Panc1 (cell line): ENCODE data around the gene FOXP4. TPM values are rescaled to one million over a fixed set of nuclear protein-coding genes. Genes with fewer than 3 reads are reported as not detected.

ENCODE experiments used
- ATAC-seq: fragments of 200-7000 bp; cut with Tn5 transposase; 2 replicates; pipeline ENCODE4 v1.9.1; 2020; ENCODE audit warnings: mild to moderate bottlenecking, moderate library complexity
- BruUV-seq: library from RNA; stranded (reverse); fragments of 400-500 nt; replicated peaks from 2 replicates; lab custom pipeline; 2021; lab: Mats Ljungman, UMichigan
- CTCF ChIA-PET: fragments of 300-600 bp; sonication (Branson Sonifier 250); formaldehyde crosslinking; loops from one replicate; lab custom pipeline; 2022; ENCODE audit warnings: antibody characterized with exemption; lab: Charles Lee
- POLR2A ChIA-PET: fragments of 300-600 bp; sonication (Branson Sonifier 250); formaldehyde crosslinking; loops from one replicate; lab custom pipeline; 2022; ENCODE audit warnings: antibody characterized with exemption; lab: Charles Lee
- DNase-seq: peaks from one replicate; pipeline ENCODE4 v3.0.0-alpha.2; 2010; ENCODE audit warnings: low read depth, low spot score
- H3K27ac ChIP-seq: 2 replicates; pipeline ENCODE4 v1.5.1; 2011; ENCODE audit warnings: mild to moderate bottlenecking, low read length, inconsistent platforms
- H3K27me3 ChIP-seq: fragments of 200-500 bp; sonication (Bioruptor generic); 2 replicates; pipeline ENCODE4 v1.6.0; 2014; ENCODE audit warnings: low read length, inconsistent platforms; ENCODE audit not compliant: control insufficient read depth, insufficient read depth
- H3K36me3 ChIP-seq: fragments of 200-500 bp; sonication (Bioruptor generic); 2 replicates; pipeline ENCODE4 v1.5.1; 2014; ENCODE audit warnings: inconsistent platforms, mild to moderate bottlenecking, low read length, moderate library complexity; ENCODE audit not compliant: control insufficient read depth, insufficient read depth
- H3K4me1 ChIP-seq: 2 replicates; pipeline ENCODE4 v1.5.1; 2011; ENCODE audit warnings: inconsistent platforms, mild to moderate bottlenecking, low read length, moderate library complexity; ENCODE audit not compliant: control insufficient read depth, insufficient read depth
- H3K4me3 ChIP-seq, 2 experiments: 2 replicates each; pipeline ENCODE4 v1.5.1; 2011 to 2012; ENCODE audit warnings: low read depth in 2 of 2, low read length in 2 of 2, mild to moderate bottlenecking in 2 of 2, inconsistent platforms in 1 of 2, moderate library complexity in 1 of 2
- H3K9me3 ChIP-seq: fragments of 200-500 bp; sonication (Bioruptor generic); 2 replicates; pipeline ENCODE4 v1.5.1; 2014; ENCODE audit warnings: low read depth, mild to moderate bottlenecking, inconsistent platforms, low read length, moderate library complexity; ENCODE audit not compliant: control insufficient read depth, insufficient read depth
- POLR2AphosphoS5 ChIP-seq: IDR thresholded peaks from 2 replicates; pipeline ENCODE4 v1.6.1; 2012; ENCODE audit warnings: mild to moderate bottlenecking, low read depth, low read length, moderate library complexity
- SIN3A ChIP-seq: IDR thresholded peaks from 2 replicates; pipeline ENCODE4 v1.6.1; 2012; ENCODE audit warnings: low read depth, mild to moderate bottlenecking, low read length, moderate library complexity, borderline replicate concordance; ENCODE audit not compliant: insufficient read depth
- TCF7L2 ChIP-seq: IDR thresholded peaks from 2 replicates; pipeline ENCODE4 v1.6.1; 2011; ENCODE audit warnings: mild to moderate bottlenecking, low read depth, low read length, inconsistent platforms
- in situ Hi-C: cut with HindIII; loops from 2 replicates; pipeline ENCODE4 v1.10.0; 2016; ENCODE audit warnings: low sequenced_read_pairs, low pct_unique_long_range_greater_than_20kb
- intact Hi-C: fragments of 100-400 bp; cut with micrococcal nuclease; formaldehyde crosslinking; loops from one replicate; pipeline ENCODE4 v1.10.0; 2022; ENCODE audit not compliant: unreplicated experiment
- total RNA-seq: library from RNA; stranded (reverse); gene quantifications from one replicate; pipeline ENCODE4 v1.2.1, GENCODE V29; 2021; ENCODE audit not compliant: unreplicated experiment
- TF ChIP-seq, protein P1 (sequence below), 2 experiments: IDR thresholded peaks; 2 replicates each; pipeline ENCODE4 v1.6.1; 2011 to 2012; ENCODE audit warnings: low read depth in 2 of 2, control low read depth in 1 of 2, low read length in 1 of 2, mild to moderate bottlenecking in 1 of 2, moderate library complexity in 1 of 2; ENCODE audit not compliant: insufficient read depth in 1 of 2
- TF ChIP-seq, protein P2 (sequence below): fragments of 450-650 bp; IDR thresholded peaks from 2 replicates; pipeline ENCODE4 v1.5.1; 2017; ENCODE audit warnings: mild to moderate bottlenecking

The FOXP4 gene
- total RNA-seq, 1 experiment from 2014 or later: 30.4 TPM

GRCh38 chr6:41593406-41593805 lies 47.2 kb downstream of the FOXP4 start:
- CTCF ChIA-PET: no interaction called here
- BruUV-seq: no TSS peak
- no peaks in the 10 kb centered on the region for H3K4me1 ChIP-seq
- in situ Hi-C loops (no loop called here), intact Hi-C loops (loop anchor here (2.0 kb wide), 1 partner anchor 227 kb away; no protein-coding TSS in a partner anchor)
- POLR2A ChIA-PET: no interaction called here
- no peak overlapping the region for H3K27ac ChIP-seq
- TF ChIP-seq, protein P1, sequence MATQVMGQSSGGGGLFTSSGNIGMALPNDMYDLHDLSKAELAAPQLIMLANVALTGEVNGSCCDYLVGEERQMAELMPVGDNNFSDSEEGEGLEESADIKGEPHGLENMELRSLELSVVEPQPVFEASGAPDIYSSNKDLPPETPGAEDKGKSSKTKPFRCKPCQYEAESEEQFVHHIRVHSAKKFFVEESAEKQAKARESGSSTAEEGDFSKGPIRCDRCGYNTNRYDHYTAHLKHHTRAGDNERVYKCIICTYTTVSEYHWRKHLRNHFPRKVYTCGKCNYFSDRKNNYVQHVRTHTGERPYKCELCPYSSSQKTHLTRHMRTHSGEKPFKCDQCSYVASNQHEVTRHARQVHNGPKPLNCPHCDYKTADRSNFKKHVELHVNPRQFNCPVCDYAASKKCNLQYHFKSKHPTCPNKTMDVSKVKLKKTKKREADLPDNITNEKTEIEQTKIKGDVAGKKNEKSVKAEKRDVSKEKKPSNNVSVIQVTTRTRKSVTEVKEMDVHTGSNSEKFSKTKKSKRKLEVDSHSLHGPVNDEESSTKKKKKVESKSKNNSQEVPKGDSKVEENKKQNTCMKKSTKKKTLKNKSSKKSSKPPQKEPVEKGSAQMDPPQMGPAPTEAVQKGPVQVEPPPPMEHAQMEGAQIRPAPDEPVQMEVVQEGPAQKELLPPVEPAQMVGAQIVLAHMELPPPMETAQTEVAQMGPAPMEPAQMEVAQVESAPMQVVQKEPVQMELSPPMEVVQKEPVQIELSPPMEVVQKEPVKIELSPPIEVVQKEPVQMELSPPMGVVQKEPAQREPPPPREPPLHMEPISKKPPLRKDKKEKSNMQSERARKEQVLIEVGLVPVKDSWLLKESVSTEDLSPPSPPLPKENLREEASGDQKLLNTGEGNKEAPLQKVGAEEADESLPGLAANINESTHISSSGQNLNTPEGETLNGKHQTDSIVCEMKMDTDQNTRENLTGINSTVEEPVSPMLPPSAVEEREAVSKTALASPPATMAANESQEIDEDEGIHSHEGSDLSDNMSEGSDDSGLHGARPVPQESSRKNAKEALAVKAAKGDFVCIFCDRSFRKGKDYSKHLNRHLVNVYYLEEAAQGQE (IDR thresholded peaks at IDR 0.05; ENCODE audit: insufficient read depth in 1 of 2, low read depth in 2 of 2, low read length in 1 of 2): no peak
- TF ChIP-seq TCF7L2: no peak
- TF ChIP-seq, protein P2, sequence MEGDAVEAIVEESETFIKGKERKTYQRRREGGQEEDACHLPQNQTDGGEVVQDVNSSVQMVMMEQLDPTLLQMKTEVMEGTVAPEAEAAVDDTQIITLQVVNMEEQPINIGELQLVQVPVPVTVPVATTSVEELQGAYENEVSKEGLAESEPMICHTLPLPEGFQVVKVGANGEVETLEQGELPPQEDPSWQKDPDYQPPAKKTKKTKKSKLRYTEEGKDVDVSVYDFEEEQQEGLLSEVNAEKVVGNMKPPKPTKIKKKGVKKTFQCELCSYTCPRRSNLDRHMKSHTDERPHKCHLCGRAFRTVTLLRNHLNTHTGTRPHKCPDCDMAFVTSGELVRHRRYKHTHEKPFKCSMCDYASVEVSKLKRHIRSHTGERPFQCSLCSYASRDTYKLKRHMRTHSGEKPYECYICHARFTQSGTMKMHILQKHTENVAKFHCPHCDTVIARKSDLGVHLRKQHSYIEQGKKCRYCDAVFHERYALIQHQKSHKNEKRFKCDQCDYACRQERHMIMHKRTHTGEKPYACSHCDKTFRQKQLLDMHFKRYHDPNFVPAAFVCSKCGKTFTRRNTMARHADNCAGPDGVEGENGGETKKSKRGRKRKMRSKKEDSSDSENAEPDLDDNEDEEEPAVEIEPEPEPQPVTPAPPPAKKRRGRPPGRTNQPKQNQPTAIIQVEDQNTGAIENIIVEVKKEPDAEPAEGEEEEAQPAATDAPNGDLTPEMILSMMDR: no peak
- no peak for TF ChIP-seq SIN3A
- TF ChIP-seq POLR2AphosphoS5: no peak
- H3K4me3 ChIP-seq: no peak overlapping the region
- H3K9me3 ChIP-seq: no peaks in the 10 kb centered on the region
- no peaks in the 10 kb centered on the region for H3K27me3 ChIP-seq
- DNase-seq: no peak
- no peak for ATAC-seq
- H3K36me3 ChIP-seq: no peaks in the 10 kb centered on the region

DNA sequence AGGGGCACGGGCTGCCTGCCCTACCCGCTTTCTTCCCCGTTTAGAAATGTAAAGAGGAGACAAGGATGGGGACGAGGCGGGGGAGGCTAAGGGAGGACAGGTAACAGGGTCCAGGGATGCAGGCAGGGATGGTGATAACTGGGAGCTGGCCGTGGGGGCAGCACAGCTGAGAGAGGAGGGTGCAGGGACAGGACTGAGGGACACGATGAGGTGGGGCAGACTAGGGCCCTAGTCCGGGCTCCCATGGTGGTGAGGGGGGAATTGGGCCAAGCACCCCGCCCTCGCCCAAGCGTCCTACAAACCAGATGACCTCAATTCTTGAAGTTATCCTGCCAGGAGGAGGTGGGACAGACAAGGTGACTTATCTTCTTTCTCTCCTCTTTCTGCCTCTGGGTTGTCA lies 47.7 kb downstream of the FOXP4 start:
- no peaks in the 10 kb centered on the region for H3K4me1 ChIP-seq
- in situ Hi-C loops: no loop called here
- intact Hi-C loops: loop anchor here (2.0 kb wide), 1 partner anchor 227 kb away; no protein-coding TSS in a partner anchor
- no peak overlapping the region for H3K4me3 ChIP-seq
- H3K36me3 ChIP-seq: no peaks in the 10 kb centered on the region
- no peaks in the 10 kb centered on the region for H3K27me3 ChIP-seq
- TF ChIP-seq POLR2AphosphoS5 (no peak), SIN3A (no peak), TCF7L2 (no peak)
- TF ChIP-seq, protein P2: no peak
- TF ChIP-seq, protein P1 (IDR thresholded peaks at IDR 0.05; ENCODE audit: insufficient read depth in 1 of 2, low read depth in 2 of 2, low read length in 1 of 2): no peak
- DNase-seq (no peak), ATAC-seq (no peak)
- no peak overlapping the region for H3K27ac ChIP-seq
- H3K9me3 ChIP-seq: no peaks in the 10 kb centered on the region
- ChIA-PET CTCF (no interaction called here), POLR2A (interaction anchor here (0.7 kb wide), 1 partner anchor 73 kb away, joined by 3 read pairs; no protein-coding TSS in a partner anchor)
- BruUV-seq: no TSS peak
